Kidney tubule cell (primary cell): ENCODE data around the gene KCNB1.

Experiments used
- DNase-seq: peaks from one replicate; pipeline ENCODE4 v3.0.0-alpha.2; 2018; ENCODE audit warnings: low spot score

The KCNB1 gene

GRCh38 chr20:49388744-49389143, 93.7 kb downstream of the KCNB1 start:
- DNase-seq = no peak

- no peak for DNase-seq
These were observed 94.9 kb downstream of the KCNB1 start for GRCh38 chr20:49387581-49387939.

GRCh38 chr20:49386848-49387580, 95.5 kb downstream of the KCNB1 start:
- no peak for DNase-seq

- peak; percentile 24 for DNase-seq
These were observed 97.0 kb downstream of the KCNB1 start for GRCh38 chr20:49385465-49385864.

- DNase-seq = peak; percentile 40
These were observed 97.7 kb downstream of the KCNB1 start for GRCh38 chr20:49384437-49385434.

- DNase-seq = no peak
These were observed 100.6 kb downstream of the KCNB1 start for GRCh38 chr20:49381558-49382493.

GRCh38 chr20:49380337-49380780, 102.1 kb downstream of the KCNB1 start:
- no peak for DNase-seq

GRCh38 chr20:49379338-49379737, 103.1 kb downstream of the KCNB1 start:
- no peak for DNase-seq

- DNase-seq = no peak
These were observed 105.1 kb downstream of the KCNB1 start for GRCh38 chr20:49377326-49377725.

- DNase-seq = no peak
These were observed 107.3 kb downstream of the KCNB1 start for GRCh38 chr20:49375170-49375569.

- no peak for DNase-seq
These were observed 110.3 kb downstream of the KCNB1 start for GRCh38 chr20:49372095-49372734.

- no peak for DNase-seq
These were observed 113.9 kb downstream of the KCNB1 start for GRCh38 chr20:49368596-49368995.

- DNase-seq = no peak
These were observed 115.4 kb downstream of the KCNB1 start for GRCh38 chr20:49367113-49367512.

- DNase-seq = no peak
These were observed 115.8 kb downstream of the KCNB1 start for GRCh38 chr20:49366687-49367086.

- no peak for DNase-seq
These were observed 120.4 kb downstream of the KCNB1 start for GRCh38 chr20:49361862-49362660.

GRCh38 chr20:49360242-49360968, 122.1 kb downstream of the KCNB1 start:
- DNase-seq = no peak

GRCh38 chr20:49356676-49357075, 125.8 kb downstream of the KCNB1 start:
- no peak for DNase-seq

- DNase-seq = no peak
These were observed 127.8 kb downstream of the KCNB1 start for GRCh38 chr20:49354673-49355072.

- peak; percentile 14 for DNase-seq
These were observed 129.1 kb downstream of the KCNB1 start for GRCh38 chr20:49353348-49353747.

- no peak for DNase-seq
These were observed 129.7 kb downstream of the KCNB1 start for GRCh38 chr20:49352751-49353150.
